Hepatocyte (in vitro differentiated cells): Measurements from ENCODE around the gene MAPK8IP1. TPM values are rescaled to one million over a fixed set of nuclear protein-coding genes. Genes with fewer than 3 reads are reported as not detected.

Source experiments
- DNase-seq: peaks from one replicate; pipeline ENCODE4 v3.0.0-alpha.2; 2016; ENCODE audit warnings: low spot score
- H2AFZ ChIP-seq: fragments of 200-600 bp; sonication (generic); 2 replicates; pipeline ENCODE4 v1.6.0; 2016; ENCODE audit warnings: antibody characterized with exemption, mild to moderate bottlenecking
- H3K27ac ChIP-seq: fragments of 200-600 bp; sonication (generic); 2 replicates; pipeline ENCODE4 v1.5.1; 2016; ENCODE audit warnings: mild to moderate bottlenecking
- H3K27me3 ChIP-seq: fragments of 200-600 bp; sonication (generic); 2 replicates; pipeline ENCODE4 v1.6.1; 2016
- H3K36me3 ChIP-seq: fragments of 200-600 bp; sonication (generic); replicated peaks from 2 replicates; pipeline ENCODE4 v1.5.1; 2016; ENCODE audit warnings: low read depth; ENCODE audit not compliant: insufficient read depth
- H3K4me1 ChIP-seq: fragments of 200-600 bp; sonication (generic); 2 replicates; pipeline ENCODE4 v1.5.1; 2016; ENCODE audit warnings: mild to moderate bottlenecking, moderate library complexity; ENCODE audit not compliant: insufficient read depth
- H3K4me2 ChIP-seq: fragments of 200-600 bp; sonication (generic); 2 replicates; pipeline ENCODE4 v1.6.0; 2016
- H3K4me3 ChIP-seq: fragments of 200-600 bp; sonication (generic); 2 replicates; pipeline ENCODE4 v1.5.1; 2016; ENCODE audit warnings: mild to moderate bottlenecking
- H3K79me2 ChIP-seq: fragments of 200-600 bp; sonication (generic); 2 replicates; pipeline ENCODE4 v1.6.0; 2017; ENCODE audit warnings: mild to moderate bottlenecking
- H3K9me2 ChIP-seq: fragments of 200-600 bp; sonication (generic); replicated peaks from 2 replicates; pipeline ENCODE4 v1.6.0; 2017; ENCODE audit warnings: mild to moderate bottlenecking; ENCODE audit not compliant: insufficient read depth
- H3K9me3 ChIP-seq: fragments of 200-600 bp; sonication (generic); 2 replicates; pipeline ENCODE4 v1.5.1; 2016; ENCODE audit warnings: low read depth, mild to moderate bottlenecking
- H4K20me1 ChIP-seq: fragments of 200-600 bp; sonication (generic); 2 replicates; pipeline ENCODE4 v1.6.0; 2016; ENCODE audit warnings: mild to moderate bottlenecking; ENCODE audit not compliant: insufficient read depth, poor library complexity, severe bottlenecking
- EZH2 ChIP-seq: fragments of 200-600 bp; sonication (generic); IDR thresholded peaks from 2 replicates; pipeline ENCODE4 v1.6.1; 2016; ENCODE audit warnings: antibody characterized with exemption, mild to moderate bottlenecking, borderline replicate concordance
- EZH2phosphoT487 ChIP-seq: fragments of 200-600 bp; sonication (generic); IDR thresholded peaks from one replicate; pipeline ENCODE4 v1.6.1; 2018; ENCODE audit warnings: antibody characterized with exemption, mild to moderate bottlenecking, low read depth, moderate library complexity; ENCODE audit not compliant: unreplicated experiment, severe bottlenecking
- WGBS: methylation state at CpG from one replicate; pipeline ENCODE4 v1.1.6; 2016; ENCODE audit warnings: low lambda C conversion rate; ENCODE audit errors: missing lambda C conversion rate; 5-methylcytosine and 5-hydroxymethylcytosine counted together
- polyA plus RNA-seq: library from polyadenylated mRNA; unstranded; fragments of >200 nt; fragmentation: Nextera tagmentation; extraction: Ambion mirVana; gene quantifications from 2 replicates; pipeline ENCODE4 v1.2.1, GENCODE V29; 2016
- total RNA-seq: library from RNA; depleted of rRNA; stranded (reverse); fragments of >200 nt; gene quantifications from 2 replicates; pipeline ENCODE4 v1.2.3, GENCODE V29; 2014
- TF ChIP-seq, protein P1 (sequence below): fragments of 200-600 bp; sonication (generic); IDR thresholded peaks from 2 replicates; pipeline ENCODE4 v1.5.1; 2016; ENCODE audit warnings: antibody characterized with exemption, mild to moderate bottlenecking; ENCODE audit not compliant: poor library complexity

The MAPK8IP1 gene
- total and polyA plus RNA-seq, 2 experiments from 2014 or later = 7.2 to 7.6 TPM

DNA sequence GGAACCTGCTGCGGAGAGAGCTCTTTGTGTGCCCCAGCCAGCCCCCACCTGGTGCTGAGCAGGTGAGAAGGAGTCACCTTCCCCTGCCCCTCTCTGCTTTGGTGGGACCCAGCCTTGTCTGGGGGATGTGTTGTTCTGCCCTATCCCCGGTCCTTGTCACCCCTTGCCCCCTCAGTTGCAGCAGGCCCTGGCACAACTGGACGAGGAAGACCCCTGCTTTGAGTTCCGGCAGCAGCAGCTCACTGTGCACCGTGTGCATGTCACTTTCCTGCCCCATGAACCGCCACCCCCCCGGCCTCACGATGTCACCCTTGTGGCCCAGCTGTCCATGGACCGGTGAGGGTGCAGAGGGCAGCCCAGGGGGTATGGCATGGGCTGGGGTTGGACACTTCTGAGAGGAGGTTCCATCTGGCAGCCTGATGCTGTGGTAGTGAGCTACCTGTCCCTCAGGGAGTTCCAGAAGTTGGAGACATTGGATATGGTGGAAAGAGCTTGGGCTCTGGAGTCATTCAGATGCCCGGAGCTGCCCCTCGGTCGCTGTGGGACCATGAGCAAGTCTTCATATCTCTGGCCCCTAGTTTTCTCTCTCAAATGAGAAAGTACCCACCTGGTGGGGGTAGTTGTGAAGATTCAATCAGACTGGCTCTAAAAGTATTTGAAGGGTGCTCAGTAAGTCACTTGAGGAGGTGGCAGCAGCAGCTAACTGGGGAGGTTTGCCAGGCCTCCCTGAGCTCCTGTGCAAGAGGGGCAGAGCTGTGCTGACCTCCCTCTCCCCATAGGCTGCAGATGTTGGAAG, 41.3 kb downstream of the MAPK8IP1 start:
- Histone ChIP-seq H3K27ac (no peak overlapping the region), H2AFZ (no peak overlapping the region), H3K4me1 (peaks cover 5% of the 10 kb centered on the region), H3K9me3 (no peaks in the 10 kb centered on the region), H3K79me2 (no peaks in the 10 kb centered on the region), H3K27me3 (peaks cover 8% of the 10 kb centered on the region), H3K9me2 (no peaks in the 10 kb centered on the region), H3K4me3 (no peak overlapping the region), H3K4me2 (no peak overlapping the region), H4K20me1 (no peaks in the 10 kb centered on the region), H3K36me3 (no peaks in the 10 kb centered on the region)
- peak; percentile 2 for DNase-seq
- TF ChIP-seq EZH2 = no peak
- TF ChIP-seq EZH2phosphoT487 = no peak
- TF ChIP-seq, protein P1, sequence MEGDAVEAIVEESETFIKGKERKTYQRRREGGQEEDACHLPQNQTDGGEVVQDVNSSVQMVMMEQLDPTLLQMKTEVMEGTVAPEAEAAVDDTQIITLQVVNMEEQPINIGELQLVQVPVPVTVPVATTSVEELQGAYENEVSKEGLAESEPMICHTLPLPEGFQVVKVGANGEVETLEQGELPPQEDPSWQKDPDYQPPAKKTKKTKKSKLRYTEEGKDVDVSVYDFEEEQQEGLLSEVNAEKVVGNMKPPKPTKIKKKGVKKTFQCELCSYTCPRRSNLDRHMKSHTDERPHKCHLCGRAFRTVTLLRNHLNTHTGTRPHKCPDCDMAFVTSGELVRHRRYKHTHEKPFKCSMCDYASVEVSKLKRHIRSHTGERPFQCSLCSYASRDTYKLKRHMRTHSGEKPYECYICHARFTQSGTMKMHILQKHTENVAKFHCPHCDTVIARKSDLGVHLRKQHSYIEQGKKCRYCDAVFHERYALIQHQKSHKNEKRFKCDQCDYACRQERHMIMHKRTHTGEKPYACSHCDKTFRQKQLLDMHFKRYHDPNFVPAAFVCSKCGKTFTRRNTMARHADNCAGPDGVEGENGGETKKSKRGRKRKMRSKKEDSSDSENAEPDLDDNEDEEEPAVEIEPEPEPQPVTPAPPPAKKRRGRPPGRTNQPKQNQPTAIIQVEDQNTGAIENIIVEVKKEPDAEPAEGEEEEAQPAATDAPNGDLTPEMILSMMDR = no peak
- 96% methylated on average over 12 of the region's 12 CpGs for WGBS

DNA sequence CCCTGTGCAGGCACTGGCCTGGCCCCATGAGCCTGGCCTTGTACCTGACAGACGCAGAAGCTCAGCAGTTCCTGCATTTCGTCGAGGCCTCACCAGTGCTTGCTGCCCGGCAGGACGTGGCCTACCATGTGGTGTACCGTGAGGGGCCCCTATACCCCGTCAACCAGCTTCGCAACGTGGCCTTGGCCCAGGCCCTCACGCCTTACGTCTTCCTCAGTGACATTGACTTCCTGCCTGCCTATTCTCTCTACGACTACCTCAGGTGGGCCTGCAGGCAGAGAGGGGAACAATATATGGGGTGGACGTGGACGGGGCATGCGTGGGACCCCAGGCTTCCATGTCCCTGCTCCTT, 41.9 kb downstream of the MAPK8IP1 start:
- Histone ChIP-seq H4K20me1 (no peaks in the 10 kb centered on the region), H3K9me2 (no peaks in the 10 kb centered on the region), H3K27ac (no peak overlapping the region), H3K27me3 (peaks cover 8% of the 10 kb centered on the region), H3K4me3 (no peak overlapping the region), H3K36me3 (no peaks in the 10 kb centered on the region), H3K4me2 (no peak overlapping the region), H3K4me1 (no peaks in the 10 kb centered on the region), H3K9me3 (no peaks in the 10 kb centered on the region), H3K79me2 (no peaks in the 10 kb centered on the region), H2AFZ (no peak overlapping the region)
- TF ChIP-seq, protein P1 = no peak
- TF ChIP-seq EZH2 = no peak
- no peak for TF ChIP-seq EZH2phosphoT487
- WGBS = 84% methylated on average over 15 of the region's 15 CpGs
- no peak for DNase-seq

DNA sequence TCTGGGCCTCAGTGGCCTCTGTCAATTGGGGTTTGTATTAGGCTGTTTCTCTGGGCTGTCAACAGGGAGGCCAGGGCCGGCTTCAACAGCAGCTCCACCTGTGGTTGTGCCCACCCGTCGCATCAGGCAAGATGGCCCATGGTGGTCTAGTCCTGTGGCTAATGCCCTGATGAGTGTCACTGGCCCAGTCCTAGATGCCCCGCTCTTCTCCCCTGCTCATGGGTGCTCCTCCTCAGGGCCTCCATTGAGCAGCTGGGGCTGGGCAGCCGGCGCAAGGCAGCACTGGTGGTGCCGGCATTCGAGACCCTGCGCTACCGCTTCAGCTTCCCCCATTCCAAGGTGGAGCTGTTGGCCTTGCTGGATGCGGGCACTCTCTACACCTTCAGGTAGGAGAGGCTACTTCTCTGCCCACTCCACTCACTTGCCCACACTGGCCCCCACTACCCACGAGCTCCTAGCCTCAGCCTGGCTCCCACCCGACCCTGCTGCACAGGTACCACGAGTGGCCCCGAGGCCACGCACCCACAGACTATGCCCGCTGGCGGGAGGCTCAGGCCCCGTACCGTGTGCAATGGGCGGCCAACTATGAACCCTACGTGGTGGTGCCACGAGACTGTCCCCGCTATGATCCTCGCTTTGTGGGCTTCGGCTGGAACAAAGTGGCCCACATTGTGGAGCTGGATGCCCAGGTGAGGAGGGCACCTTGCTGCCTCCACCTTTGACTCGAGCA, 42.4 kb downstream of the MAPK8IP1 start:
- Histone ChIP-seq H3K9me3 (no peaks in the 10 kb centered on the region), H2AFZ (no peak overlapping the region), H3K4me3 (no peak overlapping the region), H3K27ac (no peak overlapping the region), H3K9me2 (no peaks in the 10 kb centered on the region), H3K4me2 (no peak overlapping the region), H3K36me3 (no peaks in the 10 kb centered on the region), H3K4me1 (no peaks in the 10 kb centered on the region), H3K27me3 (peaks cover 6% of the 10 kb centered on the region), H4K20me1 (no peaks in the 10 kb centered on the region), H3K79me2 (no peaks in the 10 kb centered on the region)
- 93% methylated on average over 26 of the region's 27 CpGs for WGBS
- TF ChIP-seq EZH2phosphoT487 (no peak), EZH2 (no peak)
- TF ChIP-seq, protein P1 = no peak
- no peak for DNase-seq
